H9 (cell line): ENCODE measurements around the gene SORCS2. TPM values are rescaled to one million over a fixed set of nuclear protein-coding genes. Genes with fewer than 3 reads are reported as not detected.
A peak's percentile ranks its signal among the peaks of the same experiment; 100 is the strongest.

Experiments used
- DNase-seq: peaks from one replicate; pipeline ENCODE4 v3.0.0-alpha.2; 2017
- H2AFZ ChIP-seq: one replicate; pipeline ENCODE4 v1.6.1; 2013; ENCODE audit warnings: mild to moderate bottlenecking, low read length, control low read depth, moderate library complexity
- H2AK5ac ChIP-seq: 2 replicates; pipeline ENCODE4 v1.6.1; 2013; ENCODE audit warnings: low read length, control low read depth, mixed read lengths; ENCODE audit not compliant: insufficient read length
- H2BK120ac ChIP-seq: one replicate; pipeline ENCODE4 v1.6.1; 2013; ENCODE audit warnings: low read depth, mild to moderate bottlenecking, low read length, control low read depth, inconsistent platforms; ENCODE audit not compliant: poor library complexity, severe bottlenecking
- H2BK12ac ChIP-seq: 2 replicates; pipeline ENCODE4 v1.6.1; 2013; ENCODE audit warnings: low read length, control low read depth, mixed read lengths, low read depth; ENCODE audit not compliant: insufficient read length
- H2BK15ac ChIP-seq: 2 replicates; pipeline ENCODE4 v1.6.1; 2013; ENCODE audit warnings: low read depth, low read length, control low read depth
- H2BK20ac ChIP-seq: one replicate; pipeline ENCODE4 v1.6.1; 2013; ENCODE audit warnings: low read depth, mild to moderate bottlenecking, low read length, control low read depth, inconsistent platforms; ENCODE audit not compliant: poor library complexity, severe bottlenecking
- H2BK5ac ChIP-seq: 2 replicates; pipeline ENCODE4 v1.6.1; 2013; ENCODE audit warnings: low read length, control low read depth, mixed read lengths; ENCODE audit not compliant: insufficient read length
- H3K14ac ChIP-seq: 2 replicates; pipeline ENCODE4 v1.6.1; 2013; ENCODE audit warnings: low read length, control low read depth; ENCODE audit not compliant: insufficient read depth
- H3K18ac ChIP-seq: 2 replicates; pipeline ENCODE4 v1.6.1; 2013; ENCODE audit warnings: low read depth, mild to moderate bottlenecking, mixed read lengths, low read length, control low read depth; ENCODE audit not compliant: insufficient read length
- H3K23ac ChIP-seq: 2 replicates; pipeline ENCODE4 v1.6.1; 2013; ENCODE audit warnings: low read length, control low read depth, mixed read lengths, low read depth; ENCODE audit not compliant: insufficient read length
- H3K23me2 ChIP-seq: 2 replicates; pipeline ENCODE4 v1.6.1; 2013; ENCODE audit warnings: low read depth, mild to moderate bottlenecking, mixed read lengths, low read length, control low read depth; ENCODE audit not compliant: insufficient read length, poor library complexity, severe bottlenecking
- H3K27ac ChIP-seq: 2 replicates; pipeline ENCODE4 v1.5.1; 2013; ENCODE audit warnings: low read length, control low read depth, mixed read lengths, low read depth; ENCODE audit not compliant: insufficient read length
- H3K27me3 ChIP-seq: 2 replicates; pipeline ENCODE4 v1.6.1; 2013; ENCODE audit warnings: low read length, control low read depth, inconsistent platforms; ENCODE audit not compliant: insufficient read depth
- H3K4ac ChIP-seq: 2 replicates; pipeline ENCODE4 v1.6.1; 2013; ENCODE audit warnings: low read depth, mild to moderate bottlenecking, control low read depth, inconsistent platforms, low read length, moderate library complexity
- H3K4me1 ChIP-seq: 2 replicates; pipeline ENCODE4 v1.6.1; 2013; ENCODE audit warnings: low read length, control low read depth, inconsistent platforms; ENCODE audit not compliant: insufficient read depth
- H3K4me2 ChIP-seq: 2 replicates; pipeline ENCODE4 v1.6.1; 2013; ENCODE audit warnings: low read length, control low read depth, mixed read lengths; ENCODE audit not compliant: insufficient read length, insufficient read depth
- H3K56ac ChIP-seq: 2 replicates; pipeline ENCODE4 v1.6.1; 2013; ENCODE audit warnings: low read depth, mild to moderate bottlenecking, mixed read lengths, low read length, control low read depth; ENCODE audit not compliant: insufficient read length
- H3K79me1 ChIP-seq: 2 replicates; pipeline ENCODE4 v1.6.1; 2013; ENCODE audit warnings: low read depth, mild to moderate bottlenecking, moderate library complexity, low read length, control low read depth, inconsistent platforms; ENCODE audit not compliant: insufficient read depth, poor library complexity, severe bottlenecking
- H3K79me2 ChIP-seq: 2 replicates; pipeline ENCODE4 v1.6.1; 2013; ENCODE audit warnings: low read length, control low read depth, inconsistent platforms; ENCODE audit not compliant: insufficient read depth
- H3K9ac ChIP-seq: 2 replicates; pipeline ENCODE4 v1.6.1; 2013; ENCODE audit warnings: low read length, control low read depth, mixed read lengths; ENCODE audit not compliant: insufficient read length; ENCODE audit errors: extremely low read depth
- H3K9me3 ChIP-seq: one replicate; pipeline ENCODE4 v1.6.1; 2013; ENCODE audit warnings: low read depth, low read length, inconsistent platforms; ENCODE audit not compliant: control insufficient read depth
- H3T11ph ChIP-seq: one replicate; pipeline ENCODE4 v1.6.1; 2013; ENCODE audit warnings: mild to moderate bottlenecking, low read length, control low read depth, inconsistent platforms
- H4K20me1 ChIP-seq: one replicate; pipeline ENCODE4 v1.6.1; 2013; ENCODE audit not compliant: control insufficient read depth, insufficient read length, insufficient read depth
- H4K5ac ChIP-seq: 2 replicates; pipeline ENCODE4 v1.6.1; 2013; ENCODE audit warnings: low read depth, mild to moderate bottlenecking, mixed read lengths, low read length, control low read depth; ENCODE audit not compliant: insufficient read length
- H4K8ac ChIP-seq: replicated peaks from 2 replicates; pipeline ENCODE4 v1.6.1; 2013; ENCODE audit warnings: low read length, control low read depth, mixed read lengths, low read depth; ENCODE audit not compliant: insufficient read length
- H4K91ac ChIP-seq: 2 replicates; pipeline ENCODE4 v1.6.1; 2013; ENCODE audit warnings: low read depth, mild to moderate bottlenecking, moderate library complexity, mixed read lengths, low read length, control low read depth; ENCODE audit not compliant: insufficient read length
- H3K27ac Mint-ChIP-seq, 3 experiments: 2 replicates in 2 of 3; 3 replicates in 1 of 3; pipeline ENCODE4 v1.8.0; 2020 to 2021; ENCODE audit warnings: mixed read lengths in 3 of 3, mild to moderate bottlenecking in 1 of 3, moderate library complexity in 1 of 3
- H3K27me3 Mint-ChIP-seq: 2 replicates; pipeline ENCODE4 v1.8.0; 2021; ENCODE audit warnings: low read depth, mild to moderate bottlenecking, moderate library complexity, mixed read lengths
- H3K36me3 Mint-ChIP-seq, 3 experiments: 2 replicates in 2 of 3; 3 replicates in 1 of 3; pipeline ENCODE4 v1.8.0; 2020 to 2021; ENCODE audit warnings: low read depth in 3 of 3, mixed read lengths in 3 of 3; ENCODE audit not compliant: insufficient read depth in 1 of 3
- H3K4me1 Mint-ChIP-seq, 2 experiments: 2 replicates each; pipeline ENCODE4 v1.8.0; 2020; ENCODE audit warnings: mixed read lengths in 2 of 2
- H3K4me3 Mint-ChIP-seq, 2 experiments: 2 replicates in 1 of 2; 3 replicates in 1 of 2; pipeline ENCODE4 v1.8.0; 2020 to 2021; ENCODE audit warnings: mild to moderate bottlenecking in 2 of 2, mixed read lengths in 2 of 2, moderate library complexity in 1 of 2
- H3K9me3 Mint-ChIP-seq, 2 experiments: 2 replicates in 1 of 2; 3 replicates in 1 of 2; pipeline ENCODE4 v1.8.0; 2020; ENCODE audit warnings: mild to moderate bottlenecking in 2 of 2, mixed read lengths in 2 of 2, moderate library complexity in 1 of 2
- CTCF ChIP-seq: fragments of 200-600 bp; sonication (generic); conservative IDR thresholded peaks from 3 replicates; pipeline ENCODE4 v1.8.0; 2021; ENCODE audit warnings: antibody characterized with exemption, mild to moderate bottlenecking
- WGBS: extraction: QIAGEN DNeasy Blood & Tissue Kit; methylation state at CpG from one replicate; pipeline ENCODE4 v1.1.7; 2013; ENCODE audit warnings: missing lambda C conversion rate, low lambda C conversion rate, mixed read lengths; ENCODE audit not compliant: insufficient read length; ENCODE audit errors: extremely low coverage; 5-methylcytosine and 5-hydroxymethylcytosine counted together
- total RNA-seq: library from RNA; stranded (reverse); gene quantifications from 2 replicates; pipeline ENCODE4 v1.2.1, GENCODE V29; 2021

SORCS2 gene
- total RNA-seq, 1 experiment from 2014 or later: 0.57 TPM

- TF ChIP-seq CTCF: no peak; the same call in 2 of the 3 replicates
- Histone ChIP-seq H4K8ac (no peak overlapping the region), H2AFZ (no peak overlapping the region), H3K27me3 (peaks cover 18% of the 10 kb centered on the region), H2BK5ac (no peak overlapping the region), H3K79me2 (no peaks in the 10 kb centered on the region), H4K91ac (no peak overlapping the region), H3K14ac (peak overlapping the region; percentile 46), H2AK5ac (no peak overlapping the region), H3K23ac (no peak overlapping the region), H4K5ac (no peak overlapping the region), H3K18ac (no peak overlapping the region), H3K27ac (no peak overlapping the region), H3K4ac (no peak overlapping the region), H3K9ac (no peak overlapping the region), H3T11ph (no peak overlapping the region), H3K4me1 (no peaks in the 10 kb centered on the region), H4K20me1 (no peaks in the 10 kb centered on the region), H3K79me1 (no peaks in the 10 kb centered on the region), H3K9me3 (no peaks in the 10 kb centered on the region), H3K56ac (no peak overlapping the region), H2BK15ac (no peak overlapping the region), H3K4me2 (peak overlapping the region; percentile 87), H2BK20ac (no peak overlapping the region), H3K23me2 (peaks cover 9% of the 10 kb centered on the region), H2BK120ac (no peak overlapping the region), H2BK12ac (no peak overlapping the region)
- H3K4me3 Mint-ChIP-seq: peak overlapping the region; percentile 63 to 85
- H3K9me3 Mint-ChIP-seq: no peaks in the 10 kb centered on the region; a peak in 1 of 5 replicates
- WGBS: no CpG with 5 or more reads among the region's 62 CpGs
- peaks cover 22 to 33% of the 10 kb centered on the region in 2 experiments for H3K4me1 Mint-ChIP-seq
- peaks cover 82% of the 10 kb centered on the region for H3K27me3 Mint-ChIP-seq
- no peak overlapping the region for H3K27ac Mint-ChIP-seq
- no peaks in the 10 kb centered on the region for H3K36me3 Mint-ChIP-seq
- peak; percentile 40 for DNase-seq
These were observed 956 bp downstream of the SORCS2 start for GRCh38 chr4:7193030-7193958.
